ENCODE data around the gene TWIST2. TPM values are rescaled to one million over a fixed set of nuclear protein-coding genes. Genes with fewer than 3 reads are reported as not detected.

The TWIST2 gene
- total RNA-seq, 4 donors from 2014 or later, result 72.5 to 140 (median 106) TPM

- Histone ChIP-seq H3K27me3 (no peaks in the 10 kb centered on the region), H3K4me1 (peaks cover 0 to 38% (median 18%) of the 10 kb centered on the region in 4 donors), H3K27ac (no peak overlapping the region), H3K9me3 (no peaks in the 10 kb centered on the region), H3K36me3 (no peaks in the 10 kb centered on the region), H3K4me3 (no peak overlapping the region)
- TF ChIP-seq POLR2A (IDR thresholded peaks at IDR 0.05) (no peak), CTCF (IDR thresholded peaks at IDR 0.05) (no peak), EP300 (IDR thresholded peaks at IDR 0.05) (no peak)
- WGBS, 2 donors, result 90 to 91% methylated on average over 10 of the region's 10 CpGs
- DNase-seq (ENCODE audit: low spot score in 2 of 2), result no peak
These were observed 14.0 kb downstream of the TWIST2 start for GRCh38 chr2:238861766-238862315.

- Histone ChIP-seq H3K27ac (peak overlapping the region in 1 of 4 donors; percentile 89), H3K36me3 (no peaks in the 10 kb centered on the region), H3K27me3 (no peaks in the 10 kb centered on the region), H3K9me3 (no peaks in the 10 kb centered on the region), H3K4me3 (no peak overlapping the region), H3K4me1 (peaks cover 0 to 47% (median 20%) of the 10 kb centered on the region in 4 donors)
- TF ChIP-seq CTCF (IDR thresholded peaks at IDR 0.05) (no peak), POLR2A (IDR thresholded peaks at IDR 0.05) (no peak), EP300 (IDR thresholded peaks at IDR 0.05) (no peak)
- no peak for DNase-seq (ENCODE audit: low spot score in 2 of 2)
- WGBS, 2 donors, result 88 to 90% methylated on average over 5 of the region's 5 CpGs
These were observed 14.8 kb downstream of the TWIST2 start for GRCh38 chr2:238862701-238863100.

- no peaks in the 10 kb centered on the region for H3K27me3 ChIP-seq
- no peak overlapping the region for H3K4me3 ChIP-seq
- H3K9me3 ChIP-seq, result no peaks in the 10 kb centered on the region
- H3K27ac ChIP-seq, result peak overlapping the region in 2 of 4 donors; percentile 87 to 89
- H3K4me1 ChIP-seq, result peaks cover 0 to 52% (median 26%) of the 10 kb centered on the region in 4 donors
- no peaks in the 10 kb centered on the region for H3K36me3 ChIP-seq
- WGBS, 2 donors, result 95 to 97% methylated on average over 14 of the region's 14 CpGs
- no peak for DNase-seq (ENCODE audit: low spot score in 2 of 2)
- TF ChIP-seq CTCF (IDR thresholded peaks at IDR 0.05) (no peak), EP300 (IDR thresholded peaks at IDR 0.05) (no peak), POLR2A (IDR thresholded peaks at IDR 0.05) (no peak)
These were observed 15.3 kb downstream of the TWIST2 start for GRCh38 chr2:238863231-238863630.

- Histone ChIP-seq H3K27ac (peak overlapping the region; percentile 59 to 89 (median 77)), H3K9me3 (no peaks in the 10 kb centered on the region), H3K36me3 (no peaks in the 10 kb centered on the region), H3K4me1 (peaks cover 0 to 58% (median 31%) of the 10 kb centered on the region in 4 donors), H3K27me3 (no peaks in the 10 kb centered on the region), H3K4me3 (no peak overlapping the region)
- WGBS, 2 donors, result 70 to 79% methylated on average over 9 of the region's 9 CpGs
- TF ChIP-seq POLR2A (IDR thresholded peaks at IDR 0.05) (no peak), EP300 (IDR thresholded peaks at IDR 0.05) (no peak), CTCF (IDR thresholded peaks at IDR 0.05) (no peak)
- DNase-seq (ENCODE audit: low spot score in 2 of 2), result no peak
These were observed 15.9 kb downstream of the TWIST2 start for GRCh38 chr2:238863749-238864206.

GRCh38 chr2:238864207-238865014, 16.5 kb downstream of the TWIST2 start:
- no peaks in the 10 kb centered on the region for H3K9me3 ChIP-seq
- H3K27ac ChIP-seq, result peak overlapping the region; percentile 59 to 89 (median 77)
- no peaks in the 10 kb centered on the region for H3K36me3 ChIP-seq
- DNase-seq (ENCODE audit: low spot score in 2 of 2), result peak; percentile 83
- WGBS, 2 donors, result 19 to 26% methylated on average over 26 to 29 of the region's 29 CpGs
- H3K4me1 ChIP-seq, result peaks cover 0 to 64% (median 32%) of the 10 kb centered on the region in 4 donors
- TF ChIP-seq POLR2A (IDR thresholded peaks at IDR 0.05) (no peak), CTCF (IDR thresholded peaks at IDR 0.05) (no peak), EP300 (IDR thresholded peaks at IDR 0.05) (peak in 1 of 2 donors; percentile 83)
- peak overlapping the region in 3 of 4 donors; percentile 13 to 37 (median 14) for H3K4me3 ChIP-seq
- no peaks in the 10 kb centered on the region for H3K27me3 ChIP-seq

Data from tibial nerve (tissue), 4 donors.